ENCODE data around the gene MBD1.
A peak's percentile ranks its signal among the peaks of the same experiment; 100 is the strongest.
"Not testable (repeated sequence)": the region's sequence is repeated elsewhere in the genome, so short reads cannot be mapped to it uniquely, and the experiment has no call there.

MBD1 gene

GRCh38 chr18:50313031-50313607 is 31.8 kb upstream of the MBD1 start:
- TF ChIP-seq, protein P1, sequence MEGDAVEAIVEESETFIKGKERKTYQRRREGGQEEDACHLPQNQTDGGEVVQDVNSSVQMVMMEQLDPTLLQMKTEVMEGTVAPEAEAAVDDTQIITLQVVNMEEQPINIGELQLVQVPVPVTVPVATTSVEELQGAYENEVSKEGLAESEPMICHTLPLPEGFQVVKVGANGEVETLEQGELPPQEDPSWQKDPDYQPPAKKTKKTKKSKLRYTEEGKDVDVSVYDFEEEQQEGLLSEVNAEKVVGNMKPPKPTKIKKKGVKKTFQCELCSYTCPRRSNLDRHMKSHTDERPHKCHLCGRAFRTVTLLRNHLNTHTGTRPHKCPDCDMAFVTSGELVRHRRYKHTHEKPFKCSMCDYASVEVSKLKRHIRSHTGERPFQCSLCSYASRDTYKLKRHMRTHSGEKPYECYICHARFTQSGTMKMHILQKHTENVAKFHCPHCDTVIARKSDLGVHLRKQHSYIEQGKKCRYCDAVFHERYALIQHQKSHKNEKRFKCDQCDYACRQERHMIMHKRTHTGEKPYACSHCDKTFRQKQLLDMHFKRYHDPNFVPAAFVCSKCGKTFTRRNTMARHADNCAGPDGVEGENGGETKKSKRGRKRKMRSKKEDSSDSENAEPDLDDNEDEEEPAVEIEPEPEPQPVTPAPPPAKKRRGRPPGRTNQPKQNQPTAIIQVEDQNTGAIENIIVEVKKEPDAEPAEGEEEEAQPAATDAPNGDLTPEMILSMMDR (IDR thresholded peaks at IDR 0.05; ENCODE audit: low read length, missing control alignments) = no peak
- no peak for DNase-seq (ENCODE audit: low read depth)
- H3K4me3 ChIP-seq (replicated peaks; ENCODE audit: low read depth, low read length) = no peak overlapping the region

DNA sequence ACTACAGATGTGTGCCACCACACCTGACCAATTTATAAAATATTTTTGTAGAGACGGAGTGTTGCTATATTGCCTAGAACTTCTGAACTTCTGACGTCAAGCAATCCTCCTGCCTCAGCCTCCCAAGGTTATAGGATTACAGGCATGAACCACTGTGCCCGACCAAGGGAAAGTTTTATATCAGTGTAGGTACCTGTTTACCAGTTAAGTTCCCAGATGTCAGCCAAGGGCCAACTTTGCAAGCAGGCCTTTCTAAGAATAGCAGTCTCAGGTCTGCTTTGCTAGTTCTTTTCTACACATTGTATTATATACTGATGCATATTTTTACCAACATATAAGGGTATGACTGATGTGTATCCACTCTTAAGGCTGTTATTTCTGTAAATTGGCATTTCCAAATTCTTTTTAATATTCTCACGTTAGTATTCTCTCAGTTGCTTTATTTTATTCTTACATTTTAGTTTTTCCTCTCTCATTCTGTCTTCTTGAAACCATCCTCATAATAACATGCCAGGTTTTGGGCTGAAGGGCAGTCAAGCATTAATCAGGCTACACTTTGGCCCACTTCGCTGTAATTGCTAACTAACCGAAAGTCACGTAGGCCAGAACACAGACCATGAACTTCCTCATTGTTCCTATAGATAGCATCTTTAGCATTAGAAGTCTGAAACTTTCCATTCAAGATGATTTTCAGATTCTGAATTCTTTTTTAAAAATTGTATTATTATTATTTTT is 31.1 kb upstream of the MBD1 start:
- TF ChIP-seq, protein P1 (IDR thresholded peaks at IDR 0.05; ENCODE audit: low read length, missing control alignments) = no peak
- no peak overlapping the region for H3K4me3 ChIP-seq (replicated peaks; ENCODE audit: low read depth, low read length)
- no peak for DNase-seq (ENCODE audit: low read depth)

GRCh38 chr18:50311650-50312049 is 30.3 kb upstream of the MBD1 start:
- TF ChIP-seq, protein P1 (IDR thresholded peaks at IDR 0.05; ENCODE audit: low read length, missing control alignments) = no peak
- no peak overlapping the region for H3K4me3 ChIP-seq (replicated peaks; ENCODE audit: low read depth, low read length)
- no peak for DNase-seq (ENCODE audit: low read depth)

DNA sequence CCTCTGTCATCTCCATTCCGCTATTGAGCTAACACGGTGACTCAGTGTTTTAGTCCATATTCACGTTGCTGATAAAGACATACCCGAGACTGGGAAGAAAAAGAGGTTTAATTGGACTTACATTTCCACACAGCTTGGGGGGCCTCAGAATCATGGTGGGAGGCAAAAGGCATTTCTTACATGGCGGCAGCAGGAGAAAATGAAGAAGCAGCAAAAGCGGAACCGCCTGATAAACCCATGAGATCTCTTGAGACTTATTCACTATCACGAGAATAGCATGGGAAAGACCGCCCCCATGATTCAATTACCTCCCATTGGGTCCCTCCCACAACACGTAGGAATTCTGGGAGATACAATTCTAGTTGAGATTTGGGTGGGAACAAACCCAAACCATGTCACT is 28.8 kb upstream of the MBD1 start:
- TF ChIP-seq, protein P1 (IDR thresholded peaks at IDR 0.05; ENCODE audit: low read length, missing control alignments) = no peak
- DNase-seq (ENCODE audit: low read depth) = no peak
- no peak overlapping the region for H3K4me3 ChIP-seq (replicated peaks; ENCODE audit: low read depth, low read length)

- not testable (repeated sequence) for H3K4me3 ChIP-seq (replicated peaks; ENCODE audit: low read depth, low read length); DNase-seq (ENCODE audit: low read depth)
These were observed 27.5 kb upstream of the MBD1 start for GRCh38 chr18:50308851-50309250.

GRCh38 chr18:50307738-50308470 is 26.6 kb upstream of the MBD1 start:
- peak; percentile 95 for DNase-seq (ENCODE audit: low read depth)
- peak overlapping the region; percentile 50 for H3K4me3 ChIP-seq (replicated peaks; ENCODE audit: low read depth, low read length)
- TF ChIP-seq, protein P1 (IDR thresholded peaks at IDR 0.05; ENCODE audit: low read length, missing control alignments) = no peak

DNA sequence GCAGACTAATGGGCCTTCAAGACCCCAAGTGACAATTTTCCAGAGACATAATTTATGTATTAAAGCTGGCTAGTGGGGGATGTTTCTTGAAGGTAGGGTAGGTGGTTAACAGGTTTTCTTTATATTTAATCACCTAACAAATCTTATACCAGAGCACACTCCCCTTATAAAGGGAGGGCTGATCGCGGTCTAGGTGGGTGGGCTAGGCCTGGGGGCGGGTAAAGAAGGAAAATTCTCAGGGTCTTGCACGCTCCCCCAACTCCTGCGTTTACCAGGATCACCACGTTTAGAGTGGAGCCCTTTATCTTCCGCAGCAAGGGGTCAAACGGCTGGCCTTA is 26.0 kb upstream of the MBD1 start:
- DNase-seq (ENCODE audit: low read depth) = no peak
- TF ChIP-seq, protein P1 (IDR thresholded peaks at IDR 0.05; ENCODE audit: low read length, missing control alignments) = no peak
- peak overlapping the region; percentile 50 for H3K4me3 ChIP-seq (replicated peaks; ENCODE audit: low read depth, low read length)
